Mammary epithelial cell (primary cell): Measurements from ENCODE around the gene PTDSS2.

Experiments used
- EZH2 ChIP-seq: IDR thresholded peaks from 2 replicates; pipeline ENCODE4 v1.6.1; 2012; ENCODE audit warnings: low read length, inconsistent platforms, borderline replicate concordance
- TF ChIP-seq, protein P1 (sequence below), 2 donors: IDR thresholded peaks in 1 of 2; conservative IDR thresholded peaks in 1 of 2; 2 replicates each; pipeline ENCODE4 v1.5.1; 2011 to 2012; ENCODE audit warnings: inconsistent platforms in 2 of 2, low read length in 2 of 2, mild to moderate bottlenecking in 2 of 2, control low read depth in 1 of 2, low read depth in 1 of 2; ENCODE audit not compliant: insufficient read depth in 1 of 2; ENCODE audit errors: extremely low read depth in 1 of 2

DNA sequence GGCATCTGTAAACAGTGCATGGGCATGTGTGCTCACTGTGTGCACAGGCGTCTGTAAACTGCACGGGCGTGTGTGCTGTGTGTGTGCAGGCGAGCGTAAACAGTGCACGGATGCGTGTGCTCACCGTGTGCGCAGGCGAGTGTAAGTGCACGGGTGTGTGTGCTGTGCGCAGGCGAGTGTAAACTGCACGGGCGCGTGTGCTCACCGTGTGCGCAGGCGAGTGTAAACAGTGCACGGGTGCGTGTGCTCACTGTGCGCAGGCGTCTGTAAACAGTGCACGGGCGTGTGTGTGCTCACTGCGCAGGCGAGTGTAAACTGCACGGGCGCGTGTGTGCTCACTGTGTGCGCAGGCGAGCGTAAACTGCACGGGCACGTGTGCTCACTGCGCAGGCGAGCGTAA is 34.5 kb downstream of the PTDSS2 start:
- TF ChIP-seq, protein P1, sequence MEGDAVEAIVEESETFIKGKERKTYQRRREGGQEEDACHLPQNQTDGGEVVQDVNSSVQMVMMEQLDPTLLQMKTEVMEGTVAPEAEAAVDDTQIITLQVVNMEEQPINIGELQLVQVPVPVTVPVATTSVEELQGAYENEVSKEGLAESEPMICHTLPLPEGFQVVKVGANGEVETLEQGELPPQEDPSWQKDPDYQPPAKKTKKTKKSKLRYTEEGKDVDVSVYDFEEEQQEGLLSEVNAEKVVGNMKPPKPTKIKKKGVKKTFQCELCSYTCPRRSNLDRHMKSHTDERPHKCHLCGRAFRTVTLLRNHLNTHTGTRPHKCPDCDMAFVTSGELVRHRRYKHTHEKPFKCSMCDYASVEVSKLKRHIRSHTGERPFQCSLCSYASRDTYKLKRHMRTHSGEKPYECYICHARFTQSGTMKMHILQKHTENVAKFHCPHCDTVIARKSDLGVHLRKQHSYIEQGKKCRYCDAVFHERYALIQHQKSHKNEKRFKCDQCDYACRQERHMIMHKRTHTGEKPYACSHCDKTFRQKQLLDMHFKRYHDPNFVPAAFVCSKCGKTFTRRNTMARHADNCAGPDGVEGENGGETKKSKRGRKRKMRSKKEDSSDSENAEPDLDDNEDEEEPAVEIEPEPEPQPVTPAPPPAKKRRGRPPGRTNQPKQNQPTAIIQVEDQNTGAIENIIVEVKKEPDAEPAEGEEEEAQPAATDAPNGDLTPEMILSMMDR (conservative IDR thresholded peaks at IDR 0.05 in 1 of 2, IDR thresholded peaks at IDR 0.05 in 1 of 2; ENCODE audit: extremely low read depth in 1 of 2, insufficient read depth in 1 of 2, low read depth in 1 of 2, low read length in 2 of 2): no peak
- no peak for TF ChIP-seq EZH2
